Vagina (tissue), 2 donors: Measurements from ENCODE around the gene NIPA2.

Experiments
- POLR2AphosphoS5 ChIP-seq, 2 donors: sonication (generic); formaldehyde crosslinking; IDR thresholded peaks; one replicate each; pipeline ENCODE4 v1.9.0; 2017; ENCODE audit warnings: antibody characterized with exemption in 2 of 2, mild to moderate bottlenecking in 2 of 2, low read depth in 1 of 2; ENCODE audit not compliant: insufficient read depth in 1 of 2
- TF ChIP-seq, protein P1 (sequence below), 3 experiments: fragments of 450-650 bp in 2 of 3; fragments of 200-600 bp in 1 of 3; sonication (generic) in 1 of 3; IDR thresholded peaks; one replicate each; pipeline ENCODE4 v1.5.1; 2017 to 2019; ENCODE audit warnings: antibody characterized with exemption in 3 of 3, mild to moderate bottlenecking in 2 of 3, moderate library complexity in 2 of 3

DNA sequence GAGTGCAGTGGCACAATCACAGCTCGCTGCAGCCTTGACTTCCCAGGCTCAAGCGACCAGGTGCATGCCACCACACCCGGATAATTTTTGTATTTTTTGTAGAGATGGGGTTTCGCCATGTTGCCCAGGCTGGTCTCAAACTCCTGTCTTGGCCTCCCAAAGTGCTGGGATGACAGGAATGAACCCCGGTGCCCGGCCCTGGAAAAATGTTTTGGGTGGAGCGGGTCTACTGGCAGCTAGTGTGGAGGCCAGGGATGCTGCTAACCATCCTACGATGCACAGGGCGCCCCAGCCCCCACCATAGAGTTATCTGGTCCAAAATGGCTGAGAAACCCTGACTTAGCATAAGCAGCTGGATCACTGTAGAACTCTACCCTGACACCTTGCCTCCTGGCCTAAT, 35.4 kb downstream of the NIPA2 start:
- TF ChIP-seq, protein P1, sequence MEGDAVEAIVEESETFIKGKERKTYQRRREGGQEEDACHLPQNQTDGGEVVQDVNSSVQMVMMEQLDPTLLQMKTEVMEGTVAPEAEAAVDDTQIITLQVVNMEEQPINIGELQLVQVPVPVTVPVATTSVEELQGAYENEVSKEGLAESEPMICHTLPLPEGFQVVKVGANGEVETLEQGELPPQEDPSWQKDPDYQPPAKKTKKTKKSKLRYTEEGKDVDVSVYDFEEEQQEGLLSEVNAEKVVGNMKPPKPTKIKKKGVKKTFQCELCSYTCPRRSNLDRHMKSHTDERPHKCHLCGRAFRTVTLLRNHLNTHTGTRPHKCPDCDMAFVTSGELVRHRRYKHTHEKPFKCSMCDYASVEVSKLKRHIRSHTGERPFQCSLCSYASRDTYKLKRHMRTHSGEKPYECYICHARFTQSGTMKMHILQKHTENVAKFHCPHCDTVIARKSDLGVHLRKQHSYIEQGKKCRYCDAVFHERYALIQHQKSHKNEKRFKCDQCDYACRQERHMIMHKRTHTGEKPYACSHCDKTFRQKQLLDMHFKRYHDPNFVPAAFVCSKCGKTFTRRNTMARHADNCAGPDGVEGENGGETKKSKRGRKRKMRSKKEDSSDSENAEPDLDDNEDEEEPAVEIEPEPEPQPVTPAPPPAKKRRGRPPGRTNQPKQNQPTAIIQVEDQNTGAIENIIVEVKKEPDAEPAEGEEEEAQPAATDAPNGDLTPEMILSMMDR (IDR thresholded peaks at IDR 0.05): no peak
- TF ChIP-seq POLR2AphosphoS5 (IDR thresholded peaks at IDR 0.05; ENCODE audit: insufficient read depth in 1 of 2, low read depth in 1 of 2): no peak
